Suprapubic skin (tissue), 4 donors: Measurements from ENCODE around the gene RUFY1. TPM values are rescaled to one million over a fixed set of nuclear protein-coding genes. Genes with fewer than 3 reads are reported as not detected.
"Not testable (repeated sequence)": the region's sequence is repeated elsewhere in the genome, so short reads cannot be mapped to it uniquely, and the experiment has no call there.

Source experiments
- DNase-seq, 2 donors: peaks; one replicate each; pipeline ENCODE4 v3.0.0-alpha.2; 2019; ENCODE audit warnings: low spot score in 2 of 2
- H3K27ac ChIP-seq: fragments of 200-600 bp; sonication (generic); one replicate; pipeline ENCODE4 v1.5.1; 2019
- H3K27me3 ChIP-seq: fragments of 200-600 bp; sonication (generic); one replicate; pipeline ENCODE4 v1.5.1; 2019
- H3K36me3 ChIP-seq: fragments of 200-600 bp; sonication (generic); one replicate; pipeline ENCODE4 v1.5.1; 2019
- H3K4me1 ChIP-seq: fragments of 200-600 bp; sonication (generic); one replicate; pipeline ENCODE4 v1.5.1; 2019
- H3K4me3 ChIP-seq: fragments of 200-600 bp; sonication (generic); one replicate; pipeline ENCODE4 v1.5.1; 2019; ENCODE audit warnings: mild to moderate bottlenecking
- H3K9me3 ChIP-seq: fragments of 200-600 bp; sonication (generic); one replicate; pipeline ENCODE4 v1.5.1; 2019
- CTCF ChIP-seq, 2 donors: fragments of 200-600 bp in 1 of 2; fragments of 450-650 bp in 1 of 2; sonication (generic) in 1 of 2; IDR thresholded peaks; one replicate each; pipeline ENCODE4 v1.5.1; 2016 to 2019; ENCODE audit warnings: antibody characterized with exemption in 2 of 2, mild to moderate bottlenecking in 1 of 2, moderate library complexity in 1 of 2
- EP300 ChIP-seq: sonication (generic); formaldehyde crosslinking; IDR thresholded peaks from one replicate; pipeline ENCODE4 v1.6.1; 2017; ENCODE audit warnings: antibody characterized with exemption
- POLR2A ChIP-seq, 2 donors: fragments of 450-650 bp; IDR thresholded peaks; one replicate each; pipeline ENCODE4 v1.6.1; 2017; ENCODE audit warnings: antibody characterized with exemption in 2 of 2, mild to moderate bottlenecking in 2 of 2, moderate library complexity in 2 of 2
- POLR2AphosphoS5 ChIP-seq, 3 donors: sonication (generic); formaldehyde crosslinking; IDR thresholded peaks; one replicate each; pipeline ENCODE4 v1.6.1; 2017; ENCODE audit warnings: antibody characterized with exemption in 3 of 3
- WGBS: methylation state at CpG from one replicate; pipeline ENCODE4 v1.1.5; 2018; 5-methylcytosine and 5-hydroxymethylcytosine counted together
- total RNA-seq, 4 donors: library from RNA; depleted of rRNA; stranded (reverse); fragments of >200 nt; gene quantifications; one replicate each; pipeline ENCODE4 v1.1.0, GENCODE V29; 2016

Gene RUFY1
- total RNA-seq, 4 donors from 2014 or later, result 37.8 to 61.3 (median 55.0) TPM

- 92% methylated on average over 6 of the region's 6 CpGs for WGBS
- no peak for DNase-seq
- no peaks in the 10 kb centered on the region for H3K36me3 ChIP-seq
- peaks cover 49% of the 10 kb centered on the region for H3K4me1 ChIP-seq
- H3K27ac ChIP-seq, result no peak overlapping the region
- H3K4me3 ChIP-seq, result no peak overlapping the region
- no peaks in the 10 kb centered on the region for H3K9me3 ChIP-seq
- H3K27me3 ChIP-seq, result no peaks in the 10 kb centered on the region
- no peak for TF ChIP-seq EP300
- no peak for TF ChIP-seq POLR2A (IDR thresholded peaks at IDR 0.05)
- no peak for TF ChIP-seq POLR2AphosphoS5 (IDR thresholded peaks at IDR 0.05)
- no peak for TF ChIP-seq CTCF (IDR thresholded peaks at IDR 0.05)
These were observed 4.6 kb downstream of the RUFY1 start for GRCh38 chr5:179554981-179555380.

GRCh38 chr5:179558261-179558799 lies 8.0 kb downstream of the RUFY1 start:
- peak overlapping the region; percentile 67 for H3K4me3 ChIP-seq
- DNase-seq, result peak in 1 of 2 donors; percentile 18
- 80% methylated on average over 15 of the region's 15 CpGs for WGBS
- peaks cover 31% of the 10 kb centered on the region for H3K4me1 ChIP-seq
- not testable (repeated sequence) for H3K9me3 ChIP-seq, H3K27me3 ChIP-seq
- H3K27ac ChIP-seq, result peak overlapping the region; percentile 83
- H3K36me3 ChIP-seq, result peaks cover 15% of the 10 kb centered on the region

- Histone ChIP-seq H3K9me3 (no peaks in the 10 kb centered on the region), H3K4me3 (peak overlapping the region; percentile 67), H3K27me3 (no peaks in the 10 kb centered on the region), H3K4me1 (peaks cover 25% of the 10 kb centered on the region), H3K36me3 (peaks cover 20% of the 10 kb centered on the region), H3K27ac (peak overlapping the region; percentile 83)
- 11% methylated on average over 14 of the region's 14 CpGs for WGBS
- DNase-seq, result peak in 1 of 2 donors; percentile 65
- TF ChIP-seq EP300, result no peak
These were observed 8.6 kb downstream of the RUFY1 start for GRCh38 chr5:179558932-179559283.

GRCh38 chr5:179559284-179560252 lies 9.2 kb downstream of the RUFY1 start:
- Histone ChIP-seq H3K27me3 (no peaks in the 10 kb centered on the region), H3K4me3 (peak overlapping the region; percentile 67), H3K4me1 (peaks cover 18% of the 10 kb centered on the region), H3K9me3 (no peaks in the 10 kb centered on the region), H3K36me3 (peaks cover 22% of the 10 kb centered on the region), H3K27ac (peak overlapping the region; percentile 83)
- DNase-seq, result peak; percentile 98 to 99
- TF ChIP-seq POLR2AphosphoS5 (IDR thresholded peaks at IDR 0.05) (peak in 2 of 3 donors; percentile 46 to 93), CTCF (IDR thresholded peaks at IDR 0.05) (no peak), POLR2A (IDR thresholded peaks at IDR 0.05) (peak in 1 of 2 donors; percentile 73), EP300 (no peak)
- 2% methylated on average over 30 of the region's 52 CpGs for WGBS

- Histone ChIP-seq H3K4me1 (peaks cover 8% of the 10 kb centered on the region), H3K4me3 (no peak overlapping the region), H3K27ac (no peak overlapping the region), H3K36me3 (peaks cover 61% of the 10 kb centered on the region), H3K9me3 (no peaks in the 10 kb centered on the region), H3K27me3 (no peaks in the 10 kb centered on the region)
- WGBS, result 51% methylated on average over 2 of the region's 2 CpGs
- TF ChIP-seq POLR2AphosphoS5 (IDR thresholded peaks at IDR 0.05), result no peak
- TF ChIP-seq EP300, result no peak
- TF ChIP-seq POLR2A (IDR thresholded peaks at IDR 0.05), result no peak
- no peak for TF ChIP-seq CTCF (IDR thresholded peaks at IDR 0.05)
- DNase-seq, result no peak
These were observed 14.2 kb downstream of the RUFY1 start for GRCh38 chr5:179564526-179564925.

GRCh38 chr5:179568721-179569120 lies 18.4 kb downstream of the RUFY1 start:
- H3K4me1 ChIP-seq, result no peaks in the 10 kb centered on the region
- no peaks in the 10 kb centered on the region for H3K9me3 ChIP-seq
- H3K27ac ChIP-seq, result no peak overlapping the region
- H3K27me3 ChIP-seq, result no peaks in the 10 kb centered on the region
- no peak overlapping the region for H3K4me3 ChIP-seq
- peaks cover 66% of the 10 kb centered on the region for H3K36me3 ChIP-seq
- TF ChIP-seq CTCF (IDR thresholded peaks at IDR 0.05) (no peak), POLR2A (IDR thresholded peaks at IDR 0.05) (no peak), EP300 (no peak), POLR2AphosphoS5 (IDR thresholded peaks at IDR 0.05) (no peak)
- no peak for DNase-seq
- 77% methylated on average over 7 of the region's 7 CpGs for WGBS
